T-helper 2 cell treated with Interferon-gamma antibody and Interleukin-4, amounts not matched to agents 5 μg/mL and 100 μg/mL, for 36 hours (primary cell): ENCODE data around the gene LPIN2.
A peak's percentile ranks its signal among the peaks of the same experiment; 100 is the strongest.
"Not testable (repeated sequence)": the region's sequence is repeated elsewhere in the genome, so short reads cannot be mapped to it uniquely, and the experiment has no call there.

Source experiments
- DNase-seq: peaks from one replicate; pipeline ENCODE4 v3.0.0; 2021; ENCODE audit warnings: low spot score
- H3K27ac Mint-ChIP-seq: one replicate; pipeline ENCODE4 v1.8.0; 2021; ENCODE audit warnings: mild to moderate bottlenecking, mixed read lengths
- H3K27me3 Mint-ChIP-seq: one replicate; pipeline ENCODE4 v1.8.0; 2021; ENCODE audit warnings: low read depth, mixed read lengths
- H3K36me3 Mint-ChIP-seq: one replicate; pipeline ENCODE4 v1.8.0; 2021; ENCODE audit warnings: low read depth, mixed read lengths
- H3K4me1 Mint-ChIP-seq: one replicate; pipeline ENCODE4 v1.8.0; 2021; ENCODE audit warnings: low read depth, mixed read lengths
- H3K4me3 Mint-ChIP-seq: one replicate; pipeline ENCODE4 v1.8.0; 2022; ENCODE audit warnings: mild to moderate bottlenecking, moderate library complexity, mixed read lengths
- H3K9me3 Mint-ChIP-seq: one replicate; pipeline ENCODE4 v1.8.0; 2021; ENCODE audit warnings: mixed read lengths

Gene LPIN2

GRCh38 chr18:3005462-3005861 lies 7.5 kb downstream of the LPIN2 start:
- no peaks in the 10 kb centered on the region for H3K27me3 Mint-ChIP-seq
- H3K36me3 Mint-ChIP-seq = peaks cover 69% of the 10 kb centered on the region
- H3K4me1 Mint-ChIP-seq = peaks cover 48% of the 10 kb centered on the region
- H3K4me3 Mint-ChIP-seq = no peak overlapping the region
- peaks cover 6% of the 10 kb centered on the region for H3K9me3 Mint-ChIP-seq
- H3K27ac Mint-ChIP-seq = peak overlapping the region; percentile 58
- DNase-seq = no peak

DNA sequence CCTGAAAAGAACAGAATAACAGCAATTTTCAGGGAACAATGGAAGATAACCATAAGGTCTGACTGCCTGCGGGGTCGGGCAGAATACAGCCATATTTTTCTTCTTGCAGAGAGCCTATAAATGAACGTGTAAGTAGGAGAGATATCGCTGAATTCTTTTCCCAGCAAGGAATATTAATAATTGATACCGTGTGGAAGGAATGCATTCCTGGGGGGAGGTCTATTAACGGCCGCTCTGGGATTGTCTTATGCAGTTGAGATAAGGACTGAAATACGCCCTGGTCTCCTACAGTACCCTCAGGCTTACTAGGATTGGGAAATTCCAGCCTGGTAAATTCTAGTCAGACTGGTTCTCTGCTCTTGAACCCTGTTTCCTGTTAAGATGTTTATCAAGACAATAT lies 9.2 kb downstream of the LPIN2 start:
- Mint-ChIP-seq H3K36me3 (peaks cover 63% of the 10 kb centered on the region), H3K4me1 (peaks cover 48% of the 10 kb centered on the region)
- H3K27ac Mint-ChIP-seq, H3K9me3 Mint-ChIP-seq, H3K27me3 Mint-ChIP-seq, DNase-seq, H3K4me3 Mint-ChIP-seq: not testable (repeated sequence)

DNA sequence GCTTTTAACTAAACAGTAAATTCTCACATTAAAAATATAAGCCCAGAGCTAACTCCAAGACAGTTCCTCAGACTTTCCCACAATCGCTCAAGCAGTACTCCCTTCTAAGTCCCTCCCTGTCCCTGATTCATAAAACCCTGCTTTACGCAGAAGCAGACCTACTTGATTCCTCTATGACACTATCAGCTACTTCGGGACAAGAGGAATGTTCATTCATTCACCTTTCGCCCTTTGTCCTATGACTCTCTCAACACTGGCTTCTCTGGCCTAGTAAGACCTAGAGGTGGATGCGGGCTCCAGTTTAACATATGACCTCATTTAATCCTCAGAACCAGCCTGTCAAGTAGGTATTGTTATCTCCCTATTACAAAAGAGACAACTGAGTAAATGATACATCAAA lies 10.2 kb downstream of the LPIN2 start:
- Mint-ChIP-seq H3K4me3 (no peak overlapping the region), H3K9me3 (peaks cover 6% of the 10 kb centered on the region), H3K27me3 (no peaks in the 10 kb centered on the region), H3K4me1 (peaks cover 52% of the 10 kb centered on the region), H3K27ac (peak overlapping the region; percentile 19), H3K36me3 (peaks cover 58% of the 10 kb centered on the region)
- DNase-seq = no peak

DNA sequence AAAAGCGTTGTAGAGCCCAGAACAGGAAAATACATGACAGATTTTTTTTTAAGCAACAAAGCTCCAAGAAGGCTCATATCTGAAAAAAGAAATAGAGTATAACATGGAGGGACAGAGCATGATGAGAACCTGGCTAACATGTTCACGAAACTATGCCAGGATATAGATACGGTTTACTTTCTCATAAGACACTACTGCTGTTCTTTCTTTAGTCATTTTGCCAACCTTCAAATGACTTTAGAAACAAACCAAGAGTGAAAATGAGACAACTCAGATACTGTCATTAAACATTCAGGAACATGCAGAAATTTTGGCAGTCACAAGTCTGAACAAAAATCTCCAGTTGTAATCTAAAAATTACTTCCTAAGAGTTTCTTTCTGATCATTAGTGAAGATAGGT lies 14.3 kb downstream of the LPIN2 start:
- peak overlapping the region; percentile 72 for H3K4me3 Mint-ChIP-seq
- peaks cover 63% of the 10 kb centered on the region for H3K4me1 Mint-ChIP-seq

DNA sequence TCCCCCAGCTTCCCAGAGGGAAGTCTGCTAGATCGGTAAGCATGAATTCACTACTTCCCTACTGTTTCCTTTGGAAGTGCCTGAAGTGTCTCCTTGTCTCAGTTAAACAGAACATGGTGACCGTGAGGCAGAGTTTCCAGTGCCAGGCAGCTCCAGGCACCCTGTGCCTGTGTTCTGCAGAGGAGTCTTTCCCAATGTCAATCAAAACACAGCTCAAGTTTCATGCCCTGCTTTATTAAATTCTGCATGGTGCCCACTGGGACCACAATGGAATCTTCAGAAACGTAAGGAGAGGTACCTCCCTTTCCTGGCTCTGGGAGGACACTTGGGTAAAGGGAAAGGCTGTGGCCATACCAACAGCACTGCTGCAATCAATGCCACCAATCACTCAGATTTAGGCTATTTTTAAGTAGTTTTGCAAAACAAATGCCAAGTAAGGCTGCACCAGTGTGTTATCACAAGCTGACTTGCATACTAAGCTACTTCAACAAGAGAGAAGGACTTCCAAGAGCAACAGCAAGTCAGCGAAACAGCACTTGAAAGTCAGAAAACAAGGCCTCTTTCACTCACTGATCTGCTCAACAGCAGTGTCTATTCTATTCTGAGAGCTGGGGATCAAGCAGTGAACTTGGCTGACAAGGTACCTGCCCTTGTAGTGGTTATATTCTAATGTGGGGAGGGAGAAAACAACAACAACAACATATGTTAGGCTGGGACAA lies 14.9 kb downstream of the LPIN2 start:
- Mint-ChIP-seq H3K36me3 (peaks cover 29% of the 10 kb centered on the region), H3K4me3 (peak overlapping the region; percentile 72), H3K9me3 (peaks cover 6% of the 10 kb centered on the region), H3K27me3 (no peaks in the 10 kb centered on the region), H3K4me1 (peaks cover 66% of the 10 kb centered on the region), H3K27ac (peak overlapping the region; percentile 94)
- DNase-seq = no peak

More for the DNA sequence above, 14.3 kb downstream of the LPIN2 start:
- H3K9me3 Mint-ChIP-seq = peaks cover 6% of the 10 kb centered on the region
- peak overlapping the region; percentile 94 for H3K27ac Mint-ChIP-seq
- peaks cover 34% of the 10 kb centered on the region for H3K36me3 Mint-ChIP-seq
- no peaks in the 10 kb centered on the region for H3K27me3 Mint-ChIP-seq
- DNase-seq = no peak

DNA sequence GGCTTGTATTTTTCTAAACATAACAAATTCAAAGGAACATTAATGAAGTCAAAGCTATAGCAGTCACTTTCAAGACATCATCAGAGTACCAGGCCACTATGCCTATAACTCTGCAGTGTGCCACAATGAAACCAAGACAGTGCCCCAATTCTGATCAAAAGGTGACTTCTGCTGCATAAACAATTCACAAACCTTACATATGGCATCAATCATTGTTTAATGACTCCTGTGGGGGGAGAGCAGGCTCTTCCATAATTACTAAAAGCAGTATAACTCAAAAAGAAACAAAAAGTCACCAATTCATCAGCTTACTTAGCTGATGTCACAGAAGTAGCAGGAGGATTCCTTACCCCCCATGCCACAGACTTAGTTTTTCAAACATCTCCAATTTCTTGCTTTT lies 15.5 kb downstream of the LPIN2 start:
- Mint-ChIP-seq H3K27ac (peak overlapping the region; percentile 94), H3K36me3 (peaks cover 25% of the 10 kb centered on the region), H3K27me3 (no peaks in the 10 kb centered on the region), H3K4me1 (peaks cover 64% of the 10 kb centered on the region), H3K4me3 (peak overlapping the region; percentile 72), H3K9me3 (peaks cover 6% of the 10 kb centered on the region)
- DNase-seq = no peak

GRCh38 chr18:2994603-2995432 lies 18.1 kb downstream of the LPIN2 start:
- peaks cover 61% of the 10 kb centered on the region for H3K4me1 Mint-ChIP-seq

DNA sequence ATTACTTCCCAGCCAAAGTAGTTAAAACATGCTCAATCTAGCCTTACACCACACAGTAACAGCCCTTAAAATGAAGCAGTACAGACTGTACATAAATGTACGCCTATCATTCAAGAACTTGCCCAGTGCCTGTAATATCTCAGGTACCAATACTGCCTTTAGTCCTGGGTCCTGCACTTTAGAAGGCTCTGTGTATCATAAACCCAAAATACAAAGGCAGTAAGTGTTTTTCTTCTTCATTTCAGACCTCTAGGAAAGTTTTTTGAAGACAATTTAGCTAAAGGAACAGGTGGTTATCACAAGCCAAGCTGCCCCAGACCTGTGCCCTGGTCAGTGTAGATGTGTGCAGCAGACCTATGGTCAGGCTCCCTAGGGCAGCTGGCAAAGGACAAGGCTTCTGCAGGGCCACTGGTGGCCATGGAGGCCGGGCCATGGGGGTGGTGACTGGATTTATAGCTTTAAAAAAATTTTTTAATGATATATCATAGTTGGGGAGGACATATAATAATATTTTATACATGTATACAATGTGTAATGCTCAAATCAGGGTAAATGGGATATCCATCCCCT lies 18.8 kb downstream of the LPIN2 start:
- no peaks in the 10 kb centered on the region for H3K27me3 Mint-ChIP-seq
- peaks cover 3% of the 10 kb centered on the region for H3K9me3 Mint-ChIP-seq
- DNase-seq = no peak
- H3K4me1 Mint-ChIP-seq = peaks cover 61% of the 10 kb centered on the region
- peaks cover 28% of the 10 kb centered on the region for H3K36me3 Mint-ChIP-seq
- peak overlapping the region; percentile 76 for H3K27ac Mint-ChIP-seq
- peak overlapping the region; percentile 21 for H3K4me3 Mint-ChIP-seq

More at GRCh38 chr18:2994603-2995432, 18.1 kb downstream of the LPIN2 start:
- H3K27me3 Mint-ChIP-seq = no peaks in the 10 kb centered on the region
- peaks cover 25% of the 10 kb centered on the region for H3K36me3 Mint-ChIP-seq
- H3K27ac Mint-ChIP-seq = peak overlapping the region; percentile 76
- peak overlapping the region; percentile 21 for H3K4me3 Mint-ChIP-seq
- peaks cover 3% of the 10 kb centered on the region for H3K9me3 Mint-ChIP-seq
- peak; percentile 82 for DNase-seq

DNA sequence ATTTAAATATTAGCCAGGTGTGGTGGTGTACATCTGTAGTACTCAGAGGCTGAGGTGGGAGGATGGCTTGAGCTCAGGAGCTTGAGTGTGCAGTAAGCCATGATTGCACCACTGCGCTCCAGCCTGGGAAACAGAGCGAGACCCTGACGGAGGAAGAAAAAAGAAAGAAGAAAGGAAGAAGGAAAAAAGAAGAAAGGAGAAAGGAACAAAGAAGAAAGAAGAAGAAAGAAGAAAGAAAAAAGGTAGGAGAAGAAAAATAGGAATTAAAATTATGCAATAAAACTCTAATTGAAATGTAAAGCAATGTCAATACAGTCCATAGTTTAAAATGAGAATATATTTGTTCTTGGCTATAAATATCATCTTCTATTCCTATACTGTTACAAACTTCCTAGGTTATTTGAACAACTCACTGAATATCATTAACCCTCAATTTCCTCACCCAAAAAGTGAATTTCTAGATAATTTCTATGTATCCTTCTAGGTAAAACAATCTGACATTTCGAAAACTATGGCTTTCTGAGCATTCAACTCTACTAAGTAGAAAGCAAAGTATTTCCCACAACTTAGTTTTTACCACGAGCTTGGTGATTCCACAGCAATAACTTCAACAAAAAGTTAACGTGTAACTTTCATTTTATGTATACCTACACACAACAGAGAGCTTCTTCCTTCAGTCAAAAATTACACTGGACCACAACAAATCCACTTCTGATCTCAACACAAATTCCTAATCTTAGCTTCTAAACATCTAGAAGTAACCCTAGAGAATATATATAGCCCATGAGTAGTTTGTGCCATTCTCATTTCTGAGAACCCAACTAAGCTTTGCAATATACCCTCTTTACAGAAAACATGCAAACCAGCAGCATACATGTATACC lies 19.7 kb downstream of the LPIN2 start:
- H3K4me3 Mint-ChIP-seq = peak overlapping the region; percentile 68
- peaks cover 62% of the 10 kb centered on the region for H3K4me1 Mint-ChIP-seq
- no peak for DNase-seq

GRCh38 chr18:2990956-2991640 lies 21.8 kb downstream of the LPIN2 start:
- Mint-ChIP-seq H3K36me3 (peaks cover 37% of the 10 kb centered on the region), H3K27ac (peak overlapping the region; percentile 49)

More for the DNA sequence above, 19.7 kb downstream of the LPIN2 start:
- peaks cover 35% of the 10 kb centered on the region for H3K36me3 Mint-ChIP-seq
- no peaks in the 10 kb centered on the region for H3K27me3 Mint-ChIP-seq
- peak overlapping the region; percentile 88 for H3K27ac Mint-ChIP-seq
- peaks cover 3% of the 10 kb centered on the region for H3K9me3 Mint-ChIP-seq

GRCh38 chr18:2987876-2988790 lies 24.8 kb downstream of the LPIN2 start:
- Mint-ChIP-seq H3K4me1 (peaks cover 63% of the 10 kb centered on the region), H3K4me3 (no peak overlapping the region), H3K36me3 (peaks cover 37% of the 10 kb centered on the region), H3K27ac (peak overlapping the region; percentile 1), H3K9me3 (peaks cover 3% of the 10 kb centered on the region), H3K27me3 (no peaks in the 10 kb centered on the region)
- no peak for DNase-seq

More at GRCh38 chr18:2990956-2991640, 21.8 kb downstream of the LPIN2 start:
- no peak for DNase-seq
- Mint-ChIP-seq H3K4me1 (peaks cover 64% of the 10 kb centered on the region), H3K27me3 (no peaks in the 10 kb centered on the region), H3K9me3 (peaks cover 3% of the 10 kb centered on the region), H3K4me3 (no peak overlapping the region)

DNA sequence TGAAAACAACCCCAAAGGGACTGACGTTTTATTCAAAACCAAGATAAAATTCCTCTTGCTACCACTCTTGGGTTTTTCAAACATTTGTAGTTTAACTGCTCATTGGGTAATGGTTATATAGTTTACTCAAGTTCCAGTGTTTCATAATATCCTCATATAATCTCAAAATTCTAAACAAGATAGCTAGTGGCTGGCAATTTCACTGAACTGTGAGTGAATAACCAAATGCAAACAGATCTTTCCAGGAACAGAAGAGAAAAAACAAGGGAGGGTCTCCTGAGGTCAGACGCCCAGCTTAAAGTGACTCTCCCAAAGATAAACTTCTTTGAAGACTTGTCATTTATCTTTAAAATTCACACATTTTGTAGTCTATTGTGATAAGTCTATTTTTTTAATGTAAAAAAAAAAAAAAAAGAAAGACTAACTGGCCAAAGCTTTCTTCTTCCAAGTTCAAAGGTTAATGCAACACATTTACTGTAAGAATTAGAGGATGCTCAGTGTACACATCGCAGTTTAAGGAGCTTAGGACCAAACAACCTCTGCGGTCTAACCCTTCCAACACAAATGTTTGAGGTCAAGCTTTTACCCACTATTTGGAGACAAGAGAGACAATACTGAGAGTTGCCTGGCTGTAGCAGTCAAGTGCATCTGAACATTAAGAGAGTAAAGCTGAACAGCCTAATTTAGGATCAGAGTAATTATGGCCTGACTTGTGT lies 26.6 kb downstream of the LPIN2 start:
- no peak for DNase-seq
- peaks cover 31% of the 10 kb centered on the region for H3K36me3 Mint-ChIP-seq
- H3K27me3 Mint-ChIP-seq = no peaks in the 10 kb centered on the region
- H3K4me3 Mint-ChIP-seq = no peak overlapping the region
- peaks cover 70% of the 10 kb centered on the region for H3K4me1 Mint-ChIP-seq
- H3K27ac Mint-ChIP-seq = peak overlapping the region; percentile 19
- H3K9me3 Mint-ChIP-seq = peaks cover 2% of the 10 kb centered on the region
